ENCODE measurements around the gene FIGLA. TPM values are rescaled to one million over a fixed set of nuclear protein-coding genes. Genes with fewer than 3 reads are reported as not detected.

FIGLA gene
- polyA plus RNA-seq, 1 donor (not counting 4 experiments of a cell fraction or from before 2014, with no cell fraction given), result not detected

DNA sequence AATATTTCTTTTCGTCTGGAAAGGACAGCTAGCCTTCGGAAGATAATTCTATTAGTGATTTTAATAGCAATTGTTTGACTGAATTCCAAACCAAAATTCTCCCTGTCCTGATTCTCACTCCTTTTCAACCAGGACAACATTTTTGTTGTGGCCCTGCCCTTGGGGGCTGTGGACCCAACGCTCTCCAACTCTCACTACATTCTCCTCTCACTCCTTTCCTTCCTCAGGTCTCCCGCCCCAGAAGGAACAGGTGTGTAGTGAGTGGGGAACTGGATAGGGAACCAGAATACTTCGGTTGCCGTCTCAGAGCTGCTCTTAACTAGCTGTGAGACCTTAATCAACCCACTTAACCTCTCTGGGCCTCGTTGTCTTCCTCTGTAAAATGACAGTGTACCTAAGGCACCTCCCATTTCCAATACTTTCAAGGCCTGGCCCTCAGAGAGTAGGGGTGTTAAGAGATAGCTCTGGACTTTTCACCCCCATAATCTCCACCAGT, 21.8 kb downstream of the FIGLA start:
- H2AFZ ChIP-seq (ENCODE audit: control insufficient read depth, low read length), result no peak overlapping the region
- peaks cover 9% of the 10 kb centered on the region for H3K4me1 ChIP-seq (ENCODE audit: control insufficient read depth, extremely low read depth, insufficient read depth, low read length)
- H3K27me3 ChIP-seq (ENCODE audit: control insufficient read depth, extremely low read depth, insufficient read depth, low read length), result peaks cover 42% of the 10 kb centered on the region
- H3K27ac ChIP-seq (ENCODE audit: control insufficient read depth, insufficient read depth, low read length), result no peak overlapping the region
- H4K20me1 ChIP-seq (ENCODE audit: control insufficient read depth, extremely low read depth, insufficient read depth, low read length), result peaks cover 2% of the 10 kb centered on the region
- dilution Hi-C loops (cut with MboI; ENCODE audit: extremely low pct_ligation_motif_present, low sequenced_read_pairs), result no loop called here
- no peaks in the 10 kb centered on the region for H3K79me2 ChIP-seq (ENCODE audit: control insufficient read depth, insufficient read depth, low read length)
- TF ChIP-seq, protein P1, sequence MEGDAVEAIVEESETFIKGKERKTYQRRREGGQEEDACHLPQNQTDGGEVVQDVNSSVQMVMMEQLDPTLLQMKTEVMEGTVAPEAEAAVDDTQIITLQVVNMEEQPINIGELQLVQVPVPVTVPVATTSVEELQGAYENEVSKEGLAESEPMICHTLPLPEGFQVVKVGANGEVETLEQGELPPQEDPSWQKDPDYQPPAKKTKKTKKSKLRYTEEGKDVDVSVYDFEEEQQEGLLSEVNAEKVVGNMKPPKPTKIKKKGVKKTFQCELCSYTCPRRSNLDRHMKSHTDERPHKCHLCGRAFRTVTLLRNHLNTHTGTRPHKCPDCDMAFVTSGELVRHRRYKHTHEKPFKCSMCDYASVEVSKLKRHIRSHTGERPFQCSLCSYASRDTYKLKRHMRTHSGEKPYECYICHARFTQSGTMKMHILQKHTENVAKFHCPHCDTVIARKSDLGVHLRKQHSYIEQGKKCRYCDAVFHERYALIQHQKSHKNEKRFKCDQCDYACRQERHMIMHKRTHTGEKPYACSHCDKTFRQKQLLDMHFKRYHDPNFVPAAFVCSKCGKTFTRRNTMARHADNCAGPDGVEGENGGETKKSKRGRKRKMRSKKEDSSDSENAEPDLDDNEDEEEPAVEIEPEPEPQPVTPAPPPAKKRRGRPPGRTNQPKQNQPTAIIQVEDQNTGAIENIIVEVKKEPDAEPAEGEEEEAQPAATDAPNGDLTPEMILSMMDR (optimal IDR thresholded peaks at IDR 0.05 in 1 of 3, IDR thresholded peaks at IDR 0.05 in 1 of 3, conservative IDR thresholded peaks at IDR 0.05 in 1 of 3; ENCODE audit: extremely low read depth in 1 of 3, insufficient read depth in 2 of 3, low read length in 3 of 3), result no peak
- peak; percentile 49 for TF ChIP-seq EZH2 (IDR thresholded peaks at IDR 0.05; ENCODE audit: low read length)
- no peak overlapping the region for H3K9ac ChIP-seq (ENCODE audit: control insufficient read depth, extremely low read depth, insufficient read depth, low read length)
- H3K9me3 ChIP-seq (ENCODE audit: control insufficient read depth, low read depth, low read length), result no peaks in the 10 kb centered on the region
- no peak overlapping the region for H3K4me2 ChIP-seq (ENCODE audit: control insufficient read depth, extremely low read depth, insufficient read depth, low read depth, low read length)
- H3K36me3 ChIP-seq (ENCODE audit: control insufficient read depth in 2 of 2, extremely low read depth in 1 of 2, insufficient read depth in 2 of 2, low read length in 2 of 2), result no peaks in the 10 kb centered on the region
- no peaks in the 10 kb centered on the region for H3K9me1 ChIP-seq (ENCODE audit: control insufficient read depth, extremely low read depth, insufficient read depth, low read length)
- DNase-seq (ENCODE audit: low read depth, low spot score), result no peak
- H3K4me3 ChIP-seq (ENCODE audit: control insufficient read depth in 2 of 3, extremely low read depth in 1 of 3, insufficient read depth in 2 of 3, low read depth in 1 of 3, low read length in 3 of 3), result no peak overlapping the region
- FAIRE-seq, result no peak

DNA sequence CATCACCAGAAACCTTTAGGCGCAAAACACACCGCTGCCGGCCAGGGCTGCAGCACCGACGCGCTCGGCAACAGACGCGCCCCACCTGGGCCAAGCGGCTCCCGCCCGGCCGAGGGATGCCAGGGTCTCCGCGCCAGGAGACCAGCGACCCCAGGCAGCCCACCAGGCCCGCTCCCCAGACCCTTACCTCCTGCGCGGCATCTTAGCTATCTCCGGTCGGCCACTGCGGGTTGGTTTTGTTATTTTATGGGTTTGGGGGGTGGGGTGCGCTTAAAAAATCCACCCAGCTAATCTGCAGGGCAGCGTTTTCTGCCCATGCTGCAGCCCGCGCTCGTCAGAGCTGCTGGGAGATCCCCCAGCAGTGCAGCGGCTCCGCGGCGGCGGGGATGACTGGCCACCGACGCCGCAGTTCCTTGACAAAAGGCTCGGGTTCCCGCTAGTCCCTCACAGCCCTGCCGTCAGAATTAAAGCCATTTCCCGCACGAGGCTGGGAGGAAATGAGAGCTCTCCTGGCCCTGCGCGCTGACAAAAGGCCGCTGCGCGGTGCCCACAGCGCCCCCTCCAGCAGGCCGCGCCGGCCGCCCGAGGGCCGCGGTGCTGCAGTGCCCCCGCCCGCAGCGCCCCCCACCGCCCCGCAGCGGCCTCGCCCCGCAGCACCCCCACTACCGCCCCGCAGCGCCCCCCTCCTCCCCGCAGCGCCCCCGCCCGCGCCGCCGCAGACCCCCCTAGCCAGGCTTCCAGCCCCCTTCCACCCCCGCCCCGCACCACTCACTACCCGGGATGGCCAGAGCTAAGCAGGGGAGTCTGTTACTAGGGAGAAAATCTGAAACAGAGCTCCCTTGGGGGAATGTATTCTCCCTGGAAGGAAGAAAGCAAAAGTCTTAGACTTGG, 22.5 kb downstream of the FIGLA start, which contains the start of gene ADD2:
Gene ADD2 (minus strand): TSS at position 502 of the 891 bp plus-strand sequence. CDS start 61,792 bp downstream, outside the sequence.
- Histone ChIP-seq H3K27me3 (ENCODE audit: control insufficient read depth, extremely low read depth, insufficient read depth, low read length) (peaks cover 42% of the 10 kb centered on the region), H3K4me2 (ENCODE audit: control insufficient read depth, extremely low read depth, insufficient read depth, low read depth, low read length) (peak within 1 kb of the TSS; percentile 84), H3K79me2 (ENCODE audit: control insufficient read depth, insufficient read depth, low read length) (no peaks in the 10 kb centered on the region), H2AFZ (ENCODE audit: control insufficient read depth, low read length) (peak within 1 kb of the TSS; percentile 58), H3K4me3 (ENCODE audit: control insufficient read depth in 2 of 3, extremely low read depth in 1 of 3, insufficient read depth in 2 of 3, low read depth in 1 of 3, low read length in 3 of 3) (peak within 1 kb of the TSS; percentile 10 to 63 (median 63)), H3K4me1 (ENCODE audit: control insufficient read depth, extremely low read depth, insufficient read depth, low read length) (peaks cover 9% of the 10 kb centered on the region), H3K36me3 (ENCODE audit: control insufficient read depth in 2 of 2, extremely low read depth in 1 of 2, insufficient read depth in 2 of 2, low read length in 2 of 2) (no peaks in the 10 kb centered on the region), H3K9ac (ENCODE audit: control insufficient read depth, extremely low read depth, insufficient read depth, low read length) (no peak within 1 kb of the TSS), H3K9me3 (ENCODE audit: control insufficient read depth, low read depth, low read length) (no peaks in the 10 kb centered on the region), H3K9me1 (ENCODE audit: control insufficient read depth, extremely low read depth, insufficient read depth, low read length) (no peaks in the 10 kb centered on the region), H3K27ac (ENCODE audit: control insufficient read depth, insufficient read depth, low read length) (no peak within 1 kb of the TSS), H4K20me1 (ENCODE audit: control insufficient read depth, extremely low read depth, insufficient read depth, low read length) (peaks cover 2% of the 10 kb centered on the region)
- peak; percentile 92 for TF ChIP-seq EZH2 (IDR thresholded peaks at IDR 0.05; ENCODE audit: low read length)
- TF ChIP-seq, protein P1 (optimal IDR thresholded peaks at IDR 0.05 in 1 of 3, IDR thresholded peaks at IDR 0.05 in 1 of 3, conservative IDR thresholded peaks at IDR 0.05 in 1 of 3; ENCODE audit: extremely low read depth in 1 of 3, insufficient read depth in 2 of 3, low read length in 3 of 3), result peak in 2 of 3 experiments; percentile 27 to 55
- dilution Hi-C loops (cut with MboI; ENCODE audit: extremely low pct_ligation_motif_present, low sequenced_read_pairs), result no loop called here
- FAIRE-seq (no peak), DNase-seq (ENCODE audit: low read depth, low spot score) (no peak)
